HL-60 (cell line): Measurements from ENCODE around the gene ANKRD55.

ENCODE experiments used
- DNase-seq, 2 experiments: peaks; one replicate each; pipeline ENCODE4 v3.0.0-alpha.2; 2010 to 2020; ENCODE audit warnings: low read depth in 1 of 2, low spot score in 1 of 2
- H3K27ac ChIP-seq: fragments of 250-450 bp; sonication (Bioruptor Pico); replicated peaks from 2 replicates; pipeline ENCODE4 v1.5.1; 2020; ENCODE audit warnings: mild to moderate bottlenecking, moderate library complexity
- H3K27me3 ChIP-seq: fragments of 250-450 bp; sonication (Bioruptor Pico); 2 replicates; pipeline ENCODE4 v1.5.1; 2021; ENCODE audit warnings: mild to moderate bottlenecking, moderate library complexity; ENCODE audit not compliant: insufficient read depth, poor library complexity, severe bottlenecking
- H3K4me3 ChIP-seq: replicated peaks from 2 replicates; pipeline ENCODE4 v1.5.1; 2011; ENCODE audit warnings: mild to moderate bottlenecking, control low read depth, low read length; ENCODE audit not compliant: insufficient read depth
- GABPA ChIP-seq: IDR thresholded peaks from 2 replicates; pipeline ENCODE4 v1.6.1; 2012; ENCODE audit warnings: low read depth
- POLR2AphosphoS5 ChIP-seq: IDR thresholded peaks from 2 replicates; pipeline ENCODE4 v1.6.1; 2012; ENCODE audit warnings: low read depth
- SPI1 ChIP-seq: IDR thresholded peaks from 2 replicates; pipeline ENCODE4 v1.6.1; 2012; ENCODE audit warnings: low read depth, mild to moderate bottlenecking, borderline replicate concordance
- TF ChIP-seq, protein P1 (sequence below): IDR thresholded peaks from one replicate; pipeline ENCODE4 v1.5.1; 2011; ENCODE audit warnings: low read length, control low read depth, inconsistent platforms; ENCODE audit not compliant: insufficient read depth
- TF ChIP-seq, protein P2 (sequence below): IDR thresholded peaks from 2 replicates; pipeline ENCODE4 v1.6.1; 2012; ENCODE audit warnings: low read depth; ENCODE audit not compliant: insufficient replicate concordance

The ANKRD55 gene

DNA sequence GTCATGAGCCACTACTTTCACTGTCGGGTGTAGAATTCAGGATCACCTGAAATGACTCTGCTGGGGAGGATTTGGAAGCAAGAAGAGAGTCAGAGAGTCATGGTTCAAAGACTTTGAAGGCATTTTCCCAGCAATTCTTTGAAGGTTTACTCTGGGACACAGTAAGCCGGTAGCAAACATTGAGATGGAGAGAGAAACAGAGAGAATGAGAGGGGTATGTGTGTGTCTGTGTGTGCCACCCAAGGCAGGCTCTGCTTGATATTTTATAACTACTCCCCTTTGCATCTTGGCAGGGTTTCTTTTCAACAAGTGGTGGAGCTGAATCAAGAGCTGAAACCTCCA is 89.8 kb downstream of the ANKRD55 start:
- H3K27ac ChIP-seq: no peak overlapping the region
- H3K27me3 ChIP-seq: no peaks in the 10 kb centered on the region
- no peak for DNase-seq
- H3K4me3 ChIP-seq: no peak overlapping the region
- TF ChIP-seq, protein P1, sequence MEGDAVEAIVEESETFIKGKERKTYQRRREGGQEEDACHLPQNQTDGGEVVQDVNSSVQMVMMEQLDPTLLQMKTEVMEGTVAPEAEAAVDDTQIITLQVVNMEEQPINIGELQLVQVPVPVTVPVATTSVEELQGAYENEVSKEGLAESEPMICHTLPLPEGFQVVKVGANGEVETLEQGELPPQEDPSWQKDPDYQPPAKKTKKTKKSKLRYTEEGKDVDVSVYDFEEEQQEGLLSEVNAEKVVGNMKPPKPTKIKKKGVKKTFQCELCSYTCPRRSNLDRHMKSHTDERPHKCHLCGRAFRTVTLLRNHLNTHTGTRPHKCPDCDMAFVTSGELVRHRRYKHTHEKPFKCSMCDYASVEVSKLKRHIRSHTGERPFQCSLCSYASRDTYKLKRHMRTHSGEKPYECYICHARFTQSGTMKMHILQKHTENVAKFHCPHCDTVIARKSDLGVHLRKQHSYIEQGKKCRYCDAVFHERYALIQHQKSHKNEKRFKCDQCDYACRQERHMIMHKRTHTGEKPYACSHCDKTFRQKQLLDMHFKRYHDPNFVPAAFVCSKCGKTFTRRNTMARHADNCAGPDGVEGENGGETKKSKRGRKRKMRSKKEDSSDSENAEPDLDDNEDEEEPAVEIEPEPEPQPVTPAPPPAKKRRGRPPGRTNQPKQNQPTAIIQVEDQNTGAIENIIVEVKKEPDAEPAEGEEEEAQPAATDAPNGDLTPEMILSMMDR: no peak
- TF ChIP-seq GABPA: no peak
- TF ChIP-seq, protein P2, sequence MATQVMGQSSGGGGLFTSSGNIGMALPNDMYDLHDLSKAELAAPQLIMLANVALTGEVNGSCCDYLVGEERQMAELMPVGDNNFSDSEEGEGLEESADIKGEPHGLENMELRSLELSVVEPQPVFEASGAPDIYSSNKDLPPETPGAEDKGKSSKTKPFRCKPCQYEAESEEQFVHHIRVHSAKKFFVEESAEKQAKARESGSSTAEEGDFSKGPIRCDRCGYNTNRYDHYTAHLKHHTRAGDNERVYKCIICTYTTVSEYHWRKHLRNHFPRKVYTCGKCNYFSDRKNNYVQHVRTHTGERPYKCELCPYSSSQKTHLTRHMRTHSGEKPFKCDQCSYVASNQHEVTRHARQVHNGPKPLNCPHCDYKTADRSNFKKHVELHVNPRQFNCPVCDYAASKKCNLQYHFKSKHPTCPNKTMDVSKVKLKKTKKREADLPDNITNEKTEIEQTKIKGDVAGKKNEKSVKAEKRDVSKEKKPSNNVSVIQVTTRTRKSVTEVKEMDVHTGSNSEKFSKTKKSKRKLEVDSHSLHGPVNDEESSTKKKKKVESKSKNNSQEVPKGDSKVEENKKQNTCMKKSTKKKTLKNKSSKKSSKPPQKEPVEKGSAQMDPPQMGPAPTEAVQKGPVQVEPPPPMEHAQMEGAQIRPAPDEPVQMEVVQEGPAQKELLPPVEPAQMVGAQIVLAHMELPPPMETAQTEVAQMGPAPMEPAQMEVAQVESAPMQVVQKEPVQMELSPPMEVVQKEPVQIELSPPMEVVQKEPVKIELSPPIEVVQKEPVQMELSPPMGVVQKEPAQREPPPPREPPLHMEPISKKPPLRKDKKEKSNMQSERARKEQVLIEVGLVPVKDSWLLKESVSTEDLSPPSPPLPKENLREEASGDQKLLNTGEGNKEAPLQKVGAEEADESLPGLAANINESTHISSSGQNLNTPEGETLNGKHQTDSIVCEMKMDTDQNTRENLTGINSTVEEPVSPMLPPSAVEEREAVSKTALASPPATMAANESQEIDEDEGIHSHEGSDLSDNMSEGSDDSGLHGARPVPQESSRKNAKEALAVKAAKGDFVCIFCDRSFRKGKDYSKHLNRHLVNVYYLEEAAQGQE: no peak
- TF ChIP-seq SPI1: no peak
- TF ChIP-seq POLR2AphosphoS5: no peak

DNA sequence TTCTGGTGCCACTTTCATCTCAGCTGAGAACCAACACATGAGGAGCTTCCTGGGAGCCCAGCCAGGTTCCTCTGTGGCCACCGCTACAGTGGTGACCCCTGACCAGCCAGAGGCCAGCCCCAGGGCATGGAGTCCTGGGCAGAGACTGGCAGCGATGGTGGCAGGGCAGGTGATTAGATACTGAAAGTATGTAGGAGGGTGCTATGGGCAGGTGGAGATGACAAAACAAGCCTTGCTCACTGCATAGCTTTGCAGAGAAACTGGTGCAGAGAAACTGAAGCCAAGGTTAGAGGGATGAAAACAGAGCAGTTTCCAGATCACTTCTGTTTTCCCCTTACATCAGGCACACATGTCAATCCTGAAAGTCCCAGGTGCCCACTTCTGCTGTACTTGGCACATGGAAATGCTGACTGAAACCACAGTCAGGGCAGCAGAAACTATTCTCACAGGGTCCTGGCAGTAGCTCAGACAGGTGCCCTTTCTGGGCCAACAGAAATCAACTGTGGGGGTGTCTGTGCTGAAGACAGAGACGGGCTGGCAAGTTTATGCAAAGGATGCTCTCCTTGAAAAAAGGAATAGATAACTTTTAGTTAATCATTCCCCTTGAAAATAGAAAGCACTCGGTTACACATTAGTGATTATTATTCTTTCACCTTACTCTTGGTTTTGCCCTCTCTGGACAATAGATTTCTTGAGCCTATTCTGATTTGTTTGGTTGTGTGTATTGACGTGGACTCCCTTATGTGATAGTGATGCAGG is 90.3 kb downstream of the ANKRD55 start:
- TF ChIP-seq, protein P1: no peak
- no peak for TF ChIP-seq SPI1
- TF ChIP-seq GABPA: no peak
- TF ChIP-seq POLR2AphosphoS5: no peak
- TF ChIP-seq, protein P2: no peak
- Histone ChIP-seq H3K27me3 (no peaks in the 10 kb centered on the region), H3K4me3 (no peak overlapping the region), H3K27ac (no peak overlapping the region)
- no peak for DNase-seq

DNA sequence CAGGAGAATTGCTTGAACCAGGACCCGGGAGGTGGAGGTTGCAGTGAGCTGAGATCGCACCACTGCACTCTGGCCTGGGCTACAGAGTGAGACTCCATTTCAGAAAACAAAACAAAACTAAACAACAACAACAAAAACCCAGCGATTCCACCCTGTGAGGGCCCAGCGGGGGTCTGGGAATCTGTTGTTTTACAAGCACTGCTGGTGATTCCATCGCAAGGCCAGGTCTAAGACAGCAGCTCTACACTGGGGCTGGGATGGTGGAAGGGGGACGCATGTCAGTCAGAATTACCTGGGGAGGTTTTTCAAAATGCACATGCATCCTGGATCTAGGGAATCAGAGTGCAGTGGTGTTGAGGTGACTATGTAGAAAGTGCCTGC is 90.9 kb downstream of the ANKRD55 start:
- Histone ChIP-seq H3K4me3 (no peak overlapping the region), H3K27me3 (no peaks in the 10 kb centered on the region), H3K27ac (no peak overlapping the region)
- TF ChIP-seq GABPA (no peak), POLR2AphosphoS5 (no peak), SPI1 (no peak)
- TF ChIP-seq, protein P2: no peak
- TF ChIP-seq, protein P1: no peak
- no peak for DNase-seq
